Measurements from ENCODE around the gene RTN4R.

RTN4R gene

GRCh38 chr22:20211997-20212753, 55.9 kb downstream of the RTN4R start:
- no peak for DNase-seq

DNA sequence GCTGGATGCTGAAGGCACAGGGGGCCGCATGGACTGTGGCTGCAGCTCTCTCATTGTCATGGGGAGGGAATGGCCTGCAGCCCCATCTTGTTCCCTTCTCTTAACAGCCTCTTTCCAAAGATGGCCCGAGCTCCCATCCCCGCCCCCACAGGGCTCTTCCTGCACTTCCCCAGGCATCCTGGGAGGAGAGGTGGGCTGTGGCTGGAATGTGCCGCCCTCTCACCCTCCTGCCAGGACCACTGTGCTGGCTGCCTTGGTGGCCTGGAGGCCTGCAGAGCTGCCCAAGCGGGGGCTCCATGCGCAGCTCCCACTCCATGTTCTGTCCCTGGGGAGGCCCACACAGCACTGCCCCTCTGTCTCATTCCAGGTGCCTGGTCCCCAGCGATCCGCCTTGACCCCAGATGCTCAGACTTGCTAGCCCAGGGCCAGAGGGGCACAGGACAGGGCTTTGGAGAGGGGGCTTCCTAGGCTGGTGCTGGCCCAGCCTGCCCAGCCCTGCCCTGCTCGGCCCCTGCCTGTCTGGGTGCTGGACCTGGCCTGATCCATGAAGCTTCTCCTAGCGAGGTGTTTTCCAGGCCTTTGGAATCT, 56.6 kb downstream of the RTN4R start:
- DNase-seq: no peak

- no peak for DNase-seq
Measured at GRCh38 chr22:20210473-20211059, 57.6 kb downstream of the RTN4R start.

DNA sequence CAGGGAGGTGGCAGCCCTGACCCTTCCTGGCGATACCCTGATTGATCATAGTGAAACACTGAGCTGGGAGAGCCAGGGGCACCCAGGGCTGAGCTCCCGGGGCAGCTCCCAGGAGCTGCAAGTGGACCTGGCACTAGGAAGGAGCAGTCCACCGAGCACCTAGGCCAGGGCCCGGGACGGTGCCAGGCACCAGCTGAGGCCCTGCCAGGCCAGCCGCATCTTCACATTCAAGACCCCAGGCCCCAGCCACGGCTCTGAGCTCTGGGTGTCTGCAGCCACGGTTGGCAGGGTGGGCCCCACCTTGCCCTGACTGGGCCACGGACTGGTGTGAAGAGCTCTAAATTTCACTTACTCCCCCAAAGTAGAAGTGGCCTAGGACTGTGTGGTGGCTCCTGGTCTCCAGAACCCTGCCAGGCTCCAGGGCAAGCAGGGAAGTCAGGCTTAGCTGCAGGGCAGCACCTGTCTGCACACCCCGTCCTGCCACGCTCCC, 58.3 kb downstream of the RTN4R start:
- no peak for DNase-seq

DNA sequence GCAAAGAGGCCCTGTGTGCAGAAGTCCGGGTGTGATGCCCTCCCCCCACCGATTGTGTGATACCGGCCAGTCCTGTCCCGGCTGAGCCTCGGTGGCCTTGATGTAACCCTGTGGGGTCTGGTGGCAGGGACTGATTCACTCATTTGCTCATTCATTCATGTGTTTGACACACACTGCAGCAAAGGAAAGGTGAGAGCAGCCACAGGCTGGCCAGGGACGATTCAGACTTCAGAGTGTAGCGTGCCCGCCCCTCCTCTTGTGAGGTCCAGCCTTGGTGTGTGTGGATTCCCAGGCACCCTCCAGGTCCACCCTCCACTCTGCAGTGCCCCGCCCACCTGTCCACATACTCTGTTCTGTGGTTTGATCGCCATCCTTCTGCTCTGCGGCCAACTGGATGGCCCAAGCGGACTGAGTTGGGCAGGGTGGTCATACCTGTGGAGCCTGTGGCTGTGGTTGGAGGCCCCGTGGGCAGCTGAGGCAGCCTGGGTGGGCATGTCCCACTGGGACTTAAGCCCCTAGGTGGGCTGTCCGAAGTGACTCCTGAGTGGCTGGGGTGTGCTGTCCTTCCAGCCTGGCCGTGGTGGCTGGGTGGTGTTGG, 59.3 kb downstream of the RTN4R start:
- no peak for DNase-seq

DNA sequence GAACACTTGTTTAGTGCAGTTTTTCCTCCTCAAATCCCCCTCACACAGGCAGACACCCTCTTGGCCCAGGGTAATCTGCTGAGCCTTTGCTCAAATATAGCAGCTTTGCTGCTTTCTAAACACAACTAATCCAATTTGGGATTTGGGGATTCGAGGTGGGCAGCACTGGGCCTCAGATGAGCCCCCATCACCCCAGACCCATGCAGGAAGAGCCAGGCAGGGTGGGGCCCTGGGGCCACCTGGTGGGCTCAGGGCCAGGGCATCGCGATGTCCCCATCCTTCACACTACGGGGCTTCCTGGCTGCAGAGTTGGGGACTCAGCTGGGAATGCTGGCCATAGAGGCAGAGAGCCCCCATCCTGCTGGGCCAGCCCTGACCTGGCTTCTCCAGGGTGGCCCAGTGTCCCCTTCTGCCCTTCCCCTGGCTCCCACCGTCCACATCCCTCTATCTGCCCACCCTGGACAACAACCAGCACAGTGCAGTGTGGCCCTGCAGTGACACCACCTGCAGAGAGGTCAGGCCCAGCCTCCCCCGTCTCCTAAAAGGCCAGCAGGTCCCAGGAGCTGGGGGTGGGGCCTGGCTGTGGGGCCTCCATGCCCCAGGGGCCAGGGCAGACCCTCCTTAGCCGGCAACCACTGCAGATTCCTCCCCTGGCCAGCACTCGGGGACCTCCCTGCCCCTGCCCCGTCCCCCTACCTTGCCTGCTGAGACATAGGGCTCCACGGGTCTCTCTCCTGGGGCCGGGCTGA, 60.7 kb downstream of the RTN4R start:
- no peak for DNase-seq

- no peak for DNase-seq
Measured at GRCh38 chr22:20206709-20207215, 61.4 kb downstream of the RTN4R start.

DNA sequence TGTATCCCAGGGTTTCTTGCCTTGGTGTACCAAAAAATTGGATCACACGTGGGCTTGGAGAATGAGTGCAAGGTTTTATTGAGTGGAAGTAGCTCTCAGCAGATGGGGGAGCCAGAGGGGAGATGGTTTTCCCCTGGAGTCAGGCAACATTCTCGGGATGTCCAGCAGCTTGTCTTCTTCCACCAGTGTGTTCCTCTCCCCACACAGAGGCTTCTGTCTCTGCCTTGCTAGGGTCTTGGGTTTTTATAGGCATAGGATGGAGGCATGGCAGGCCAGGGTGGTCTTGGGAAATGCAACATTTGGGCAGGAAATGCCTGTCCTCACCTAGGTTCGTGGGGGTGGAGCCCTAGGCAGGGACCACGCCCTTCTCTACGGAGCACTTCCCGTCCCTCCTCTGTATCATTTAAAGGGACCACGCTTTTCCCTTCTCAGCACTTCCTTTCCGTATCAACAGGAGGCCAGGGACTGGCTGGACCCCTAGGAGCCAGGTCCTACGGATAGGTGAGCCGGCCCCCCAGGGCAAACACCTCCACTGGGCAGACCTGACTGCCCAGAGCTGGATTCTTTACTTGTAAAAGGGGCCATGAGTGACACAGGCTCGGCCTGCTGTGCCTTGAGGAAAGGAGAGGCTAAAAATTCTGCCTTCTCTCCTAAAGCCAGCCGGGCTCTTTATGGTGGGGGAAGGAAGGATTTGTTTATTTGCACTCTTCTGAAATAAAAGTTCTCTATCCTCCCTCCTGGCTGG, 62.0 kb downstream of the RTN4R start:
- DNase-seq: peak; percentile 3

DNA sequence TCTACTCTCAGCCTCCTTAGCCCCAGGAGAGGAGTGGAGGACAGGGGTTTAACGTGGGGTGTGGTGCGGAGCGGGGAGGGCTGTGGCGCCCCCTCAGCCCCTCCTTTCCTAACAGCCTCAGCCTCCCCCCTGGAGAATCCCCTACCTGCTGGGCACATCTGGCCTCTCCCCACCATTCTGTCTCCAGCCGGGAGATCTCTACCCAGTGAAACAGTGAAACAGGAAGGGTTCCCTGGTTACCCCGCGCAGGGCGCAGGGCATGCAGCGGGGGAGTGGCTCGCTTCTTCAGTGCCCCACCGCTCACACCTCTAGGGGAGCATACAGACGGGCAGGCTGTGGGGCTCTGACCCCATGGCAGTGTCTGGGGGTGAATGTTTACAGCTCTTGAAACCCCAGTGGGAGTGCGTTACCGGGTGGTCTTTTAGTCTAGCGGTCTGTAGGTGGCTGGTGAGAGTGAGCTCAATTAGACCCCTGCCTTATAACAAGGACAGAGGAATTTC, 62.6 kb downstream of the RTN4R start:
- no peak for DNase-seq

GRCh38 chr22:20204806-20205205, 63.3 kb downstream of the RTN4R start:
- DNase-seq: no peak

DNA sequence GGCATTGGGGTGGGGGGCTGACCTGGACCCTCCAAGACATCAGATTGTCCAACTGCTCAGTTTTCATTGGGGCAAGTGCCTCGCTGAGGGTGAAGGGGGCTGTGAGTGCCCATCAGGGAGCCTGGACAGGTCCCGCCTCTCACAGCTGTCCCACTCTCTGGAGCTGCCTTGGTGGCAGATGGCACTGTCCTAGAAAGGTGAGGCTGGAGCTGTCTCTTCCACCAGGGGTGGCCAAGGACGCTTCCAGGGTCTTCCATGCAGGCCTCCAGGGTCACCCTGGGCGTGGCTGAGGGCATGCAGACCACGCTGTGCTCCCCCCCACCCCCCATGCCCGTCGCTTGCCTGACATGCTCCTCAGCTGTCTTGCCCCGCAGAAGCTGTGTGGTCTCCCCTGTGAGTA, 63.8 kb downstream of the RTN4R start:
- no peak for DNase-seq

DNA sequence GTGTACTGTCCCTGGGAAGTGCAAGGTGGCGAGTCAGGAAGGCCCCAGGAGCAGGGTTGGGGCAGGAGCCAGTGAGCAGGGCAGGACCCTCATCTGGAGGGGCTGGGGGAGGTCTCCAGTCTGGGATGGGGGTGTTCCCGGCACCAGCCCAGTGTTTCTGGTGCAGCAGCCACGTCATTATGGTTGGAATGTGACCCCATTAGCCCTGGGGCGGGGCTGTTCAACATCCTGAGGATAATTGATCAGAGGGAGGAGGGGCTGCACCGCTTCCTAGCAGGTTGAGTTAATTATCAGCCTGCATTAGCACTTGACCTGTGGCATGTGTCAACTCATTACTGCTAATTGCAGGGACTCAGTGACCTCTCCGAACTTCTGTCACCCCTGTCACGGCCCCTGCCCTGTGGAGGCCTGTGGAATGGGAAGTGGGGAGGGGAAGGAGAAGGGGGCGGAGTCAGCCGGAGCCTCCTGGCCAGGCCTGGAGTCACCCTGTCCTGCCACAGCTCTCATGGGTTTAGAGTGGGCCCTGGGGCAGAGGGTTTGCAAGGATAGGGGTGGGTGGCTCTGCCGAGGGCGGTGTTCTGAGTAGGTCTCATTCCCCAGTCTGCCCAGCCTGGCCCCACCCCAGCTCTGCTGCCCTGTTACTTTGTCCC, 64.4 kb downstream of the RTN4R start:
- DNase-seq: no peak

DNA sequence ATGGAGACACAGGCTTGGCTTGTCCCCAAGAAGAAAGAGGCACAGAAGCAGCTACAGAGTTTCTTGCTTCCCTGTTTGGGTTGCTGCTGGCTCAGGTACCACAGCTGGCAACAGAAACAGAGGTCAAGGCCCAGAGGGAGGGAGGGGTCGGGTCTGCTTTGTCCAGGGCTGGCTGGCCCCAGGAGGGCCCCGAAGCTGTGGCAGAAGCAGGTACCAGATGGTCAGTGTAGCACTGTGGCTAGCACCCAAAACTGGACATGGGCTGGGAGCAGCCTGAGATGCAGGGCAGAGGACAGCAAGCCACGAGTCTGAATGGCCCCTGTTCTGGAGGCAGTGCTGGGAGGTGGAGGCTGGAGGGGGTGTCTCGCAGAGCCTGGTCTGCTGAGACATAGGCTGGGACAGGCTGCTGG, 65.0 kb downstream of the RTN4R start:
- no peak for DNase-seq

DNA sequence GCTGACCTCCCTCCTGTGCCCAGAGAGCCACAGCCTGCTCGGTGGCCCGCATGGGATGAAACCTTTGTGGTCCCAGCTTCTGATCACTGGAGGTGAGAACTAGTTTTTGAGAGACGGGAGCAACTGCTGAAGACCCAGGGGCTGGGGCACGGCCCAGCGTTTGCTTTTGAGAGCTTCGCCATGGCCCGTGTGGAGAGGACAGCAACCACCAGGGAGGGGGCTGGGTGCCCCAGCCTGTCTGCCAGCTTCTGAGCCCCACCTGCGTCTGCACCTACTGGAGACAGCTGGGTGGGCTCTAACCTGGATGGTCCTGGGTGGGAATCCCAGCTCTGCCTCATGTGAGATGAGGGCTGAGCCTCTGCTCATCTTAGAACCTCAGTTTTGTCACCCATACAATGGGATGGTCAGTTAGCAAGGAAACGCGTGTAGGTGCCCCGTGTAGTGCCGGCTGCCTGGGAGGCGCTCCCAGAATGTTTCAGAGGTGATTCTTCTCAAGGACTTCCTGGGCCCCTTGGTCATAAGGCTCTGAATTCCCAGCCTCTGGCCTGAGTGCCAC, 66.2 kb downstream of the RTN4R start:
- DNase-seq: no peak

GRCh38 chr22:20199906-20200305, 68.2 kb downstream of the RTN4R start:
- DNase-seq: no peak

DNA sequence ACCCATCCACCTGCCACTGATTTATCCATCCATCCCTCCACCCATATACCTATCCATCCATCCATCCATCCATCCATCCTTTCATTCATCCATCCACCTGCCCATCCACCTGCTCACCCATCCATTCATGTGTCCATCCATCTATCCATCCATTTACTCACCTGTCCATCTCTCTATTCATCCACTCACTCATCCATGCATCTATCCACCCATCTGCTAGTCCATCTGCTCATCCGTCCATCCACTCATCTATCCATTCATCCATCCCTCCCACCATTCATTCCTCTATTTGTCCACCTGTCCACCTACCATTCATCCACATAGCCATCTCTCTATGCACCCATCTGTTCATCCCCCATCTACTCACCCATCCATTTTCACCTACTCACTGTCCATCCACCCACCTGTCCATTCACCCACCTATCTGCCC, 68.7 kb downstream of the RTN4R start:
- no peak for DNase-seq

GRCh38 chr22:20198557-20199319, 69.4 kb downstream of the RTN4R start:
- peak; percentile 2 for DNase-seq

- DNase-seq: no peak
Measured at GRCh38 chr22:20197407-20198030, 70.6 kb downstream of the RTN4R start.

DNA sequence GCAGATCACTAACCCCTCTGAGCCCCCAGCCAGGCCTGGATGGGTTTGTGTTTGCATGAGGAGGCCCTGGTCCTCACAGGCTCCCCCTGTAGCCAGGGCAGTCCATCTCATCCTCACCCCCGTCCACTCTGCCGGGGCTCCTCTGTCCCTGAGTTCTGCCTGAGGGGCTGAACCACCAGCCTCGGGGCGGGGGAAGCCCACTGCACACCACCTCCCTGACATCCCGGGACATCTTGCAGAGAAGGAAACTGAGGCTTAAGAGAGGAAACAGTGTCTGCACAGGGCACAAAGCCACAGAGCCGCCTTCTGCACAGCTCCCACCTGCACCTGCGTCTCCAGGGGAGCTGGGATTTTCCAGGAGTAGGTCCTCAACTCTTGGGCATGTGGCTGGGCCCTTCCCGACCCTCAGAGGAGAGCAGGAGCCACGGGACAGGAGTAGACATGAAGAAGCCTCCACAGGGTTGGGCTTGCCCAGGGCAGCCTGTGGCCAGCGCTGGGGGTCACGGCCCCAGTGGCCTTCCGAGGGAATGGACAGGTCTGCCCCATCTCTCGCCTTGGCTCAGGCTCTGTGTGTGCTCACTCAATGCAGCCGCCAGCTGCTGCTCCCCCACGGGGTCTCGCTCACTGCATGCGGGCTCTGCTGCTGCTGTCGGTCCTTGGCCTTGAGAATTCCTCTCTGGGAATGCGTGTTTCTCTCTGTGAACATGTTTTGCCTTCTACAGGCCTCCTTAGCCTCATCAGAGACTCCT, 71.8 kb downstream of the RTN4R start:
- no peak for DNase-seq

Data from NCI-H526 treated with DMSO at 0.1 percent for 48 hours (cell line).